Adipose tissue (tissue), 3 donors: ENCODE results near the gene RAG2. TPM values are rescaled to one million over a fixed set of nuclear protein-coding genes. Genes with fewer than 3 reads are reported as not detected.

Experiments
- H3K27ac ChIP-seq: one replicate; pipeline ENCODE4 v1.5.1; 2013; ENCODE audit warnings: low read depth, low read length
- WGBS, 3 donors: extraction: QIAGEN DNeasy Blood & Tissue Kit; methylation state at CpG; one replicate each; pipeline ENCODE4 v1.1.7; 2013; 5-methylcytosine and 5-hydroxymethylcytosine counted together
- polyA plus RNA-seq, 3 donors: library from polyadenylated mRNA; stranded (reverse); fragments of 200-250 nt; gene quantifications; one replicate each; pipeline ENCODE4 v1.2.3, GENCODE V29; 2013
- donor health status: healthy with polysubstance abuse.
- donor health status: Bipolar disorder and iron deficiency.
- donor health status: healthy.

The RAG2 gene
- polyA plus RNA-seq, 3 donors = not detected

DNA sequence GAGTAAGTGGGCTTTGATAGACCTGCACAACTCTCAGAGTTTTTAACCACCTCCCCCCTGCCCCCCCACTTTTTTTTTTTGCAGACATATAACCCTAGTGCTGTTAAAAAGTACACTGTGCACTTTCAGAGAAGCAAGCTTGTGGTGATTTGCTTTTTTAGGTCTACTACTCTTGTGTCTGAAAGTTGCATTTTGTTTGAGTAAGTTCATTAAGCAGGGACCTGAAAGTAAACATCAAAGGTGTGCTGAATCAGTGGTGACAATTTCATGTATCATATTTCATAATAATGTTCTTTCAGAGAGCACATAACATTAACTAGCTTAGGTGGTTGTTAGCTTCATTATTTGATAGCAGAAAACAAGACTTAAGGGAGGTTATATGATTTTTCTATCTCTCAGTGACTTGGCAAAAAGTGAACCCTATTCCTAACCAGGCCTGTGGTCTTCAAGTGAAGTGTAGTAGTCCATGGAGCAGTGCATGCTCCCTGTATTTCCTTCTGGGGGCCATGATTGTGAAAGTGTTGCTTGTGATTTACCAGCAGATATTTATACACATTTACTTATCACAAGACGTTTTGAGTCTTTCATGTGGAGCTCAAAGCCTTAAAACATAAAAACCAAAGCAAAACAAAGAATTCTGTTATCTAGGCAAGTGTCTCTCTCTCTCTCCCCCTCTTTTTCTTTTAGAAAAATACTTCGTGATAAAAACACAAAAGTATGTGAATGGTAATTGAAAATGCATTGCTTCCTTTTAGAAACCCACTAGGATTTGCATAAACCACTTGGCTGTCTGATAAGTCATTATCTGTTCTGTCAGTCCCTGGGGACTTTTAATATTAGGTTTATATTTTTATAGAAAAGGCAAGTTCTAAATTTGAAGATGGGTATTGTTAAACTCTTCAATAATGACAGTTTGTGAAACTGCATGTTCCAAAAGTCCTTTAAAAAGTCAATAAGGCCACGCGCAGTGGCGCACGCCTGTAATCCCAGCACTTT, 7.5 kb upstream of the RAG2 start:
- no peak overlapping the region for H3K27ac ChIP-seq
- 80 to 87% (median 82%) methylated on average over 6 of the region's 6 CpGs for WGBS, 3 donors

DNA sequence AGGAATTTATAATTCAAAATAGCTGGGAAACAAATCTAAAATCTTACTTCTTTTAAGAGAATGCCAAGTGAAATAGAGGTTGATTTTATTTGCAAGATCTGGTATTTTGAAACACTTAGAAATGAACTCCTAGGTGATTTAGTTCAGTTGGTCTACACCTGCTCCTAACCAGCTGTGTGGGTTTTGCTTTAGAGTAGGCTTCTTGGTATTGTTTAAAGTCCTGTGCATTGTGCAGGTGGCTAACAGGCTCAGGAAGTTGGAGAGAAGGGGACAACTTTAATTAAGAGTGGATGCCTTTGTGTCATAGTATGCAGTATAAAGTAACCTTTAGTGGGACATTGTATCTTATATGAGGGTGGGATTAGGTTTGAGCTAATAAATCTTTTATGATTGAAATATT, 4.1 kb upstream of the RAG2 start:
- no peak overlapping the region for H3K27ac ChIP-seq

DNA sequence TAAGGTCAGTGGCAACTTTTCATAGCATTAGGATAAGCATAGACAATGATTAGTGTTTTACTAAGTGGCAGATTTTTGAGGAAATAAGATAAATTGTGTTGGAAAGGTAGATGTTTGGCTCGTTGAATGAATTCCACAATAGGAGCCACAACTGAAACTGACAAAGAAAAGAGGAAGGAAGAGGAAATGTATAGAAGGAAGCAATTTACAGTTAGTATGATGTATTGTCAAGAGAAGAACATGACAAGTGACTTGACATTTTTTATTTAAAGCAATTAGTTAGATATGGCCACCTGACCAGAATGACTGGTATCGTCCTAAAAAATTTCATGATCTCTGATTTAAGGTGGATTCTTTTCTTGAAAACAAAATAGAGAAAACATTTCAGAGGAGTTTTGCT, 3.1 kb upstream of the RAG2 start:
- H3K27ac ChIP-seq = no peak overlapping the region
- WGBS, 3 donors = 52 to 74% (median 59%) methylated on average over 2 of the region's 2 CpGs

DNA sequence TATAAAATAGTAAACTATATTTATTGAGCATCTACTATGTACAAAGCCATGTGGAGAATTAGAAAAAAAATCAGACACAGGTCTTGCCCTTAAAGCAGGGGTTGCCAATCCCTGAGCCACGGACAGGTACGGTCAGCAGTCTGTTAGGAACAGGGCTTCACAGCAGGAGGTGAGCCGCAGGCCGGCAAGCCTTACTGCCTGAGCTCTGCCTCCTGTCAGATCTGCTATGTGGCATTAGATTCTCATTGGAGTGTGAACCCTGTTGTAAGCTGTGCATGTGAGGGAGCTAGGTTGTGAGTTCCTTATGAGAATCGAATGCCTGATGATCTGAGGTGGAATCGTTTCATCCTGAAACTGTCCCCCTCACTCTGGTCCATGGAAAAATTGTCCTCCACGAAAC, 2.1 kb upstream of the RAG2 start:
- no peak overlapping the region for H3K27ac ChIP-seq
- WGBS, 3 donors = 86 to 92% (median 91%) methylated on average over 7 of the region's 7 CpGs

DNA sequence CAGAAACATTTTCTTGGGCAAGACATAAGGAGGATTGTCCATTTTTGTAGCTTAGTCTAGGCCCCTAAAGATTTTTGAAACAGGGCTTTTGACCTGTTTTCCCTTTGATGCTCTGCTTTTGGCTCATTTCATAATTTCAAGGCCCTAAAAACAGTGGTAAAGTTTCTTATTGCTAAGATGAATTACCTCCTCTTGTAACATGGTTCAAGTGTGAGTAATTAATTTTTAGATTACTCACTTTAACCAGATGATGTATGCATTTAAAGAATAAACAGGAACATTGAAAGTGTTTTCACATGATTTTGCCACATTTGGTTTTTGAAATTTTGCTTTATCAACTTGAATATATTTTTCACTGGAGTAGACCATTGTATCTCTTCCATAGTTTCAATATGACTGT, 1.2 kb downstream of the RAG2 start:
- H3K27ac ChIP-seq = no peak overlapping the region

DNA sequence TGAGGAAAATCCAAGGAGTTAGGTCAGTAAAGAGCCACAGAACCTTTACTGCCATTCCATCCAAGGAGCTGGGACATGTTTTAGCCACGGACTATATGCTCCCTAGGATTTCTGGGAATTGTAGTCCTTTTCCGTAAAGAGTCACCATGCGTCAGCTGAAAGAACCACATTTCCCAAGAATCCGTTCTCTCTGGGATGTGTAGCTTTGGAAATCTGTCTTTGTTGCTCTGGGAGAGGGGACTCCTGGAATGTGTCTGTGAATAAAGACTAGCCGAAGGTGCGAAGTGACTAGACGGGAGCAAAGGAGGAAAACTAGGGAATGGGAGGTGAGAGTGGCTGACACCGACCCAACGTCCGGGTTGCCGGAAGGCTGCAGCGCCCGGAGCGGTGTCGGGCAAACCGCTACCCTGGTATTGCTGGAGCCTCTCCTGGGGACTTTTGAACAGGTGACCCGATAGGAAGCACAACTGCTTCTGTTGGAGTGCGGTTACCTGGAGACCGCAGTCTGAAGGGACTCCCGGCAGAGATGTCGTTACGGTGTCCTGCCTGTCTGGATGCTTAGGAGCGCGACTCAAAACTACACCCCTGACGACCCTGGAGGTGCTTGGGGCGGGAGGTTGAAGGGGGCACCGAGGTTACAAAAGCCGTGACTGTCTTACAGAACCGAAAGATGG, 3.6 kb downstream of the RAG2 start, which contains the start of gene IFTAP:
TSS of gene IFTAP (plus strand) at position 187 of the 674 bp plus-strand sequence. CDS start 15,602 bp downstream, outside the sequence.
- 0 to 1% (median 1%) methylated on average over 29 of the region's 29 CpGs for WGBS, 3 donors
- no peak within 1 kb of the TSS for H3K27ac ChIP-seq

DNA sequence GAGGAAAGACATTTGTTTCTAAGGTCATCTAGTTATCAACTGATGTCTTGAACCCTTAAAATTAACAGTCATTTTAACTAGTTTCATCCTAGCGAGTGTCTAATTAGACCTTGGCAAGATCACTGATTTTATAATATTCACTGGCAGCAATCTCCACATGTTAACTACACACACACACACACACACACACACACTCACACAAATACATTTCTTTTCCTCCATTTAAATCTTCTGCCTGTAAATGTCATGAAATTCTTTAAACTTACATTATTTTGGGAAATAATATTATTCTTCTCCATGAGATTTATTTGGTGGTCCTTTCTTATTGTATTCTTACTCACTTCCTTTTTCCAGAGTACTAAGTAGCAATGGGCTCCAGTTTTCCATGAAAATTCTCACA, 6.6 kb downstream of the RAG2 start:
- 36 to 72% (median 38%) methylated on average over 1 of the region's 1 CpG for WGBS, 3 donors
- H3K27ac ChIP-seq = no peak overlapping the region

DNA sequence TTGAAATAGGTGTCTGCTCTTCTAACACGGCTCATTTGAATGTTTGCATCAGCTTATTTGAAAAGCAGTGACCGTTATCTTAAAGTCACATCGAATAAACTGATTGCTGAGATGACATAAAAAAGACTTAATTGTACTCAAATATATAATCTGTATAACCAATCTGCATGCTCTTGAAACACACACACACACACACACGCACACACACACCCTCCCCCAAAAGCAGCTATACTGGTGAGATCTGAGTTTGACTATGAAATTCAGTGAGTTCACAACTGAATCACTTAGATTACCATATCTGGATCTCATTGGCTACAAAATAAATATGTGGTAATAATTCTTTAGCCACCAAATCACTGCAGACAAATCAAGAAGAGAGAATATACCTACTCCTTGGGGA, 7.5 kb downstream of the RAG2 start:
- WGBS, 3 donors = 44 to 65% (median 62%) methylated on average over 4 of the region's 4 CpGs
- no peak overlapping the region for H3K27ac ChIP-seq

DNA sequence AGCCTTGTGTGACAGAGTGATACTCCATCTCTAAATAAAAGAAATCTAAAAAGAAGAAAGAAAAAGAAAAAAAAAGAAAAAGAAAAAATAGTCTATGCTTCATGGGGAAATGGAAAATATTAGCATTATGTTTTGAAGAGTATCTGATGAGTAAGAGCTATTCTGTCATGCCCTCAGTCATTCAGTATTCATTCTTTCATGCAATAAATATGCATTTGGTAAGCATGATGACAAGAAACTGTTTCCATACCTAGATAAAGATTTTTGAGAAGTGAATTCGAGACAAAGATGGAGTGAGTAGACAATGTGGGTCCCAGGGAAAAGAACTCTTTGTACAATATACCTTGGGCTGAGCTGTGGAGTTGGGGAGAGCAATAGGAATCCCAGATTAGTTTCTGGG, 9.9 kb downstream of the RAG2 start:
- H3K27ac ChIP-seq = no peak overlapping the region
- 34 to 47% (median 47%) methylated on average over 1 of the region's 1 CpG for WGBS, 3 donors

DNA sequence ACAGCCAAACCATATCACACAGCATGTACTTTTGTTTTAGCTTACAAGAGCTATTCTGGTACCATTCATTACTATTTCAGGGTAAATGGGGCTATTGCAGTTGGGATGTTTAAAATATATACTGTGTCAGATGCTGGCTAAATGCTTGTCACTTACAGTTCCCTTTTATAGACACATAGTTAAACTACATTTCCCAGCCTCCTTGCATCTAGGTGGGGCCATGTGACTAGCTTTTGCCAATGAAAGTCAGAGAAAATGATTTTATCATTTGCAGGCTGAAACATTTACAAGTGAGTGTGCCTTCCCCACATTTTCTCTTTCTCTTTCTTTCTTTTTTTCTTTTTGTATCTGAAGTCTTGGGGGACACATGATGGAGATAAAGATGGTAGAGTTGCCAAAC, 11.5 kb downstream of the RAG2 start:
- no peak overlapping the region for H3K27ac ChIP-seq

DNA sequence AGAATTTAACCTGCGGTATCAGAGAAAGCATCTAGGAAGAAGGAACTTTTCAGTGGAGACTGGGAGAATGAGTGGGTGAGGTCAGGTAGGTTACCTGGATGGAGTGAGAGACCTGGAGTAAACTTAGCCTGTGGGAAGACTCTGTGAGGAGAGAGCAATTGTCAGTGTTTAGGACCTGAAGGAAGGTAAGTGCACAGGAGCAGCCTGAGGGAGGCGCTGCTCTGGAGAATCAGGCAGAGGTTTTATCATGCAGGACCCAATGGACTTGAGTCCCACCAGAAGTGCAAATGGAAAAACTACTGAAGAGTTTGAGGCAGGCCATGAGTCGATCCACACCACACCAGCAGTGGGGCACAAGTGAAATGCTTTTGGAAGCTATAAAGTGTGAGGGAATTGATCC, 14.4 kb downstream of the RAG2 start:
- WGBS, 3 donors = 62 to 71% (median 64%) methylated on average over 3 of the region's 3 CpGs
- no peak overlapping the region for H3K27ac ChIP-seq

DNA sequence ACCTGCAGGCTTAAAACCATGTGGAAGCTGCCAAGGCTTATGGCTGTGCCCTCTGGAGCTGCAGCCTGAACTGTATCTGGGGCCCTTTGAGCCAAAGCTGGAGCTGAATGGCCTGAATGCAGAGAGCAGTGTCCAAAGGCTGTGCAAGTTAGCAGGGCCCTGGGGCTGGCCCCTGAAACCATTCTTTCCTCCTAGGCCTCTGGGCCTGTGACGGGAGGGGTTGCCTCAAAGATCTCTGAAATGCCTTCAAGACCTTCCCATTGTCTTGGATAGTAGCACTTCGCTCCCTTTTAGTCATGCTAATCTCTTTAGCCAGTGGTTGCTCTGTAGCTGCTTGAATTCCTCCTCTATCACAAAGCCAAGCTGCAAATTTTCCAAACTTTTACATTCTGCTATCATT, 16.5 kb downstream of the RAG2 start:
- WGBS, 3 donors = 86 to 100% (median 93%) methylated on average over 2 of the region's 2 CpGs
- no peak overlapping the region for H3K27ac ChIP-seq

DNA sequence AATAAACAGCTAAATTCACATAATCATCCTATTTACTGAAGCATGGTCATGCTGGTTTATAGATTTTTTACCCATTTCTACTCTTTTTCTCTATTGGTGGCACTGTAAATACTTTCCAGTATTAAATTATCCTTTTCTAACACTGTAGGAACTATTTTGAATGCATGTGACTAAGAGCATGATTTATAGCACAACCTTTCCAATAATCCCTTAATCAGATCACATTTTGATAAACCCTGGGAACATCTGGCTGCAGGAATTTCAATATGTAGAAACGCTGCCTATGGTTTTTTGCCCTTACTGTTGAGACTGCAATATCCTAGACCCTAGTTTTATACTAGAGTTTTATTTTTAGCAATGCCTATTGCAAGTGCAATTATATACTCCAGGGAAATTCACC, 19.6 kb downstream of the RAG2 start:
- 67 to 73% (median 72%) methylated on average over 1 of the region's 1 CpG for WGBS, 3 donors
- H3K27ac ChIP-seq = no peak overlapping the region

DNA sequence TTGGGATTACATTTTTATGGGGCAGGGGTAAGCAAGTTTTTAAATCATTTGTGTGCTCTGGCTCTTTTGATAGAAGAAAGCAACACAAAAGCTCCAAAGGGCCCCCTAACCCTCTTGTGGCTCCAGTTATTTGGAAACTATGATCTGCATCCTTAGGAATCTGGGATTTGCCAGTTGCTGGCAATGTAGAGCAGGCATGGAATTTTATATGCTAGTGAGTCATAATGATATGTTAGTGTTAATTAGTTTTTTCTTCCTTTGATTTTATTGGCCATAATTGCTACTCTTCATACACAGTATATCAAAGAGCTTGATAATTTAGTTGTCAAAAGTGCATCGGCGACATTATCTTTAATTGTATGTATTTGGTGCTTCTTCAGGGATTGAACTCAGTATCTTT, 20.2 kb downstream of the RAG2 start:
- 86 to 96% (median 88%) methylated on average over 2 of the region's 2 CpGs for WGBS, 3 donors
- no peak overlapping the region for H3K27ac ChIP-seq

DNA sequence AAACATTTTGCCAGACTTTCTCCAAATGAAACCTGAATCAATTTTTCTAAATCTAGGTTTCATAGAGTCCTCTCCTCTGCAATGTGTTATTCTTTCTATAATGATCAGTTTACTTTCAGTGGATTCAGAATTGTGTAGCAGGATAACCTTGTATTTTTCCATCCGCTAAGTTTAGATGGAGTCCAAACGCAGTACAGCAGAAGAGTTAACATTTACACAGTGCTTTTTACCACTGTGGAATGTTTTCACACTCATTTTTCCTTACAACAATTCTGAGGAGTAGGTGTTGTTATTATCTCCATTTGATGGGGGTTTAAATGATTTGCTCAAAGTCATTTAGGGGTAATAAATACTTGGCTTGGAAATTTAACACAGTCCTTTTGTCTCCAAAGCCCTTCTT, 20.7 kb downstream of the RAG2 start:
- WGBS, 3 donors = 64 to 85% (median 65%) methylated on average over 2 of the region's 2 CpGs
- no peak overlapping the region for H3K27ac ChIP-seq

DNA sequence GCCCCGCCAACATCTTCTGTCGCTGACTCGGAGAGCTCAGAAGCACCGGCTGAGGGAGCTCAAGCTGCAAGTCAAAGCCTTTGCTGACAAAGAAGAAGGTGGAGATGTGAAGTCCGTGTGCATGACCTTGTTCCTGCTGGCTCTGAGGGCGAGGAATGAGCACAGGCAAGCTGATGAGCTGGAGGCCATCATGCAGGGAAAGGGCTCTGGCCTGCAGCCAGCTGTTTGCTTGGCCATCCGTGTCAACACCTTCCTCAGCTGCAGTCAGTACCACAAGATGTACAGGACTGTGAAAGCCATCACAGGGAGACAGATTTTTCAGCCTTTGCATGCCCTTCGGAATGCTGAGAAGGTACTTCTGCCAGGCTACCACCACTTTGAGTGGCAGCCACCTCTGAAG, 23.6 kb downstream of the RAG2 start:
- H3K27ac ChIP-seq = no peak overlapping the region
- 83 to 91% (median 88%) methylated on average over 8 of the region's 8 CpGs for WGBS, 3 donors

DNA sequence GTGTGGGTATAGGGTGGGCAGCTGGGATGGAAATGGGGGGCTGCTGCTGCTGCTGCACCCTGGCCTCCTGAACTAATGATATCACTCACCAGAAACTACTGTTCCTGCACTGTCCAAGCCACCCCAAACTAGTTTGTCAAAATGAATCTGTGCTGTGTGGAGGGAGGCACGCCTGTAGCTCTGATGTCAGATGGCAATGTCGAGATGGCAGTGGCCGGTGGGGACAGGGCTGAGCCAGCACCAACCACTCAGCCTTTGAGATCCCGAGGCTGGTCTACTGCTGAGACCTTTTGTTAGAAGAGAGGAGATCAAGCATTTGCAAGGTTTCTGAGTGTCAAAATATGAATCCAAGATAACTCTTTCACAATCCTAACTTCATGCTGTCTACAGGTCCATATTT, 28.9 kb downstream of the RAG2 start:
- WGBS, 3 donors = 78 to 89% (median 81%) methylated on average over 4 of the region's 4 CpGs
- H3K27ac ChIP-seq = no peak overlapping the region

DNA sequence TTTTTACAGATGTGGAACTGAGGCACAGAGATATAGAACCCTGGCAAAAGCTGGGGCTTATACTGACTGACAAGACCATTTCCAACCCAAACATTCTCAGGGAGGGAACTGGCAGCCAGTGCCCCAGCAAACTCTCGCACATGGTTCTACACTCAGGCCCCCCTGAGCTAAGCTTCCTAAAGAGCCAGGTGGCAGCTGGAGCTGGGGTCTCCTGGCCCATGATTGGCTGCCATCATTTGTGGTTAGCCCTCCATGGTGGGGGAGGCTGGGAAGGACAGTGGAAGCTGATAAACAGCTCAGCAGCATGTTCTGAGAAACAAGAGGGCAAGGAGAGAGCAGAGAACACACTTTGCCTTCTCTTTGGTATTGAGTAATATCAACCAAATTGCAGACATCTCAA, 30.3 kb downstream of the RAG2 start, which contains the start of gene RAG1:
TSS of gene RAG1 (plus strand) at position 314 of the 400 bp plus-strand sequence. CDS start 5,298 bp downstream, outside the sequence.
- WGBS, 3 donors = 86 to 96% (median 87%) methylated on average over 1 of the region's 1 CpG

DNA sequence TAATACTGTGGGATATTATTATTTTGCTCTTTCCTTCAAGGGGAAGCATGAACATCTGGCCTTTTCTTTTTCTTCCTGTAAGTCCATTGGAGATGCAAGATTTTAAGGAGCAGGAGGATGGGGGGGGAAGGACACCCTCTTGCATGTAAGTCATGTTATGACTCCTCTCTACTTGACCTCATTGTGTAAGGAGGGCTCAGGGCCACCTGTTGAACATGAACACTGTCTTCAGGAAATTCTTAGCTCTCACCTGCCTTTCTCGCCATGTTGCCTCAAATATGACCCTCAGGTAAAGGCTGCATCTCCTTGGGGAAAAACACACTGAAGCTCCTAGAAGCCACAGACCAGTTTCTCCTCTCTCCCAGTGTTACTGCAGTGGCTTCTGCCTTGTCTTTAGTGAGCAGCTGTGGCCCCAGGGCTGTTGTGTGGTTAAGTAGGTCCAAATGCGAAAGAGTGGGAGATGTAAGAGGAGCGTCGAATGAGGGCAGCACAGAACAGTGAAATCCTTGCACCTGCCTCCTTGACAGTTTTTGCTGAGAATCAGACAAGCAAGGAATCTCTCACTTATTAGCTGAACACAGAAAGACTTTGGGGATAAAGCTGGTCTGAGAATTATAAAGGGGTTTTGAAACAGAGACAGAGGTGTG, 31.5 kb downstream of the RAG2 start:
- 92 to 95% (median 93%) methylated on average over 4 of the region's 4 CpGs for WGBS, 3 donors
- H3K27ac ChIP-seq = no peak overlapping the region

More for the DNA sequence above, 30.3 kb downstream of the RAG2 start, which contains the start of gene RAG1:
- no peak within 1 kb of the TSS for H3K27ac ChIP-seq
